ENCODE measurements around the gene WDR18.

DNA sequence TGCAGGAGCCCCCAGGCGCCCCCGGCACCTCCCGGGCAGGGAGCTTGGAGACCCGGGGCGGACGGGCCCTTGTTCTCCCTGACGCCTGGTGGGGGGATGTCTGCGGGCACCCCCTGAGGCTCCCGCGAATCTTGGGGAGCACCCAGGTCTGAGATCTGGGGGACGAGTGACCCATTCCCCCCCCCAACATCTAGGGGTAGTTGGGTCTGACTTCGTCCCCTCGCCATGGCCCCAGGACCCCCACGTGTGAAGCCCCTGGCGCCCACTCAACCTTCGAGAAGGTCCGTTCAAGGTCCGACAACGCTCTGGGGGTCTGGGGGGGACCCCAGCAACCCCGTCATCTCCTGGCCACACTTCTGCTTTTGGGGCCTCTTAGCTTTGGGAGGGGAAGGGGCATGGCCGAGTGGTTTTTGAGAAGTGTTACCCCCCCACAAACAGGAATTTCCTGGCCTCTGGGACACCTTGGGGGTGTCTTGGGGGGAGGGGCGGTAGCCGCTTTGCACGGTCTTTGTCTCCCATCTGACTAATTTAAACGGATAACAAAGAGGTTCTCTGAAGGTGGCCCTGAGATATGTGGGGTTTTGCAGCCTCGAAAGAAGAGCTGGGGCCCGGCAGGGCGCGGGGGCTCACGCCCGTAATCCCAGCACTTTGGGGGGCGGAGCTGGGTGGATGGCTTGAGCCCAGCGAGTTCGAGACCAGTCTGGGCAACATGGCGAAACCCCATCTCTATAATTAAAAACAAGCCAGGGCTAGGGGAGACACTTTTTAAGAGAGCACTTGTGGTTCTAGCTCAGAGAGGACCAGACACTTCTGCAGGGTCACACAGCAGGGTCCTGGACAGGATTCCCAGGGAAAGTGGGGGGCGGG, 42.9 kb downstream of the WDR18 start:
- TF ChIP-seq, protein P1, sequence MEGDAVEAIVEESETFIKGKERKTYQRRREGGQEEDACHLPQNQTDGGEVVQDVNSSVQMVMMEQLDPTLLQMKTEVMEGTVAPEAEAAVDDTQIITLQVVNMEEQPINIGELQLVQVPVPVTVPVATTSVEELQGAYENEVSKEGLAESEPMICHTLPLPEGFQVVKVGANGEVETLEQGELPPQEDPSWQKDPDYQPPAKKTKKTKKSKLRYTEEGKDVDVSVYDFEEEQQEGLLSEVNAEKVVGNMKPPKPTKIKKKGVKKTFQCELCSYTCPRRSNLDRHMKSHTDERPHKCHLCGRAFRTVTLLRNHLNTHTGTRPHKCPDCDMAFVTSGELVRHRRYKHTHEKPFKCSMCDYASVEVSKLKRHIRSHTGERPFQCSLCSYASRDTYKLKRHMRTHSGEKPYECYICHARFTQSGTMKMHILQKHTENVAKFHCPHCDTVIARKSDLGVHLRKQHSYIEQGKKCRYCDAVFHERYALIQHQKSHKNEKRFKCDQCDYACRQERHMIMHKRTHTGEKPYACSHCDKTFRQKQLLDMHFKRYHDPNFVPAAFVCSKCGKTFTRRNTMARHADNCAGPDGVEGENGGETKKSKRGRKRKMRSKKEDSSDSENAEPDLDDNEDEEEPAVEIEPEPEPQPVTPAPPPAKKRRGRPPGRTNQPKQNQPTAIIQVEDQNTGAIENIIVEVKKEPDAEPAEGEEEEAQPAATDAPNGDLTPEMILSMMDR (optimal IDR thresholded peaks at IDR 0.05 in 1 of 3, IDR thresholded peaks at IDR 0.05 in 1 of 3, conservative IDR thresholded peaks at IDR 0.05 in 1 of 3; ENCODE audit: extremely low read depth in 1 of 3, insufficient read depth in 2 of 3, low read length in 3 of 3) = no peak
- TF ChIP-seq EZH2 (IDR thresholded peaks at IDR 0.05; ENCODE audit: low read length) = no peak

All from keratinocyte (primary cell).